ENCODE results near the gene CROCC.
"Not testable (repeated sequence)": the region's sequence is repeated elsewhere in the genome, so short reads cannot be mapped to it uniquely, and the experiment has no call there.

CROCC gene

GRCh38 chr1:16931206-16931934, 9.6 kb downstream of the CROCC start:
- H2AFZ ChIP-seq (ENCODE audit: insufficient read depth, low read length, poor library complexity); DNase-seq; H3K18ac ChIP-seq (ENCODE audit: low read length); H3K4me1 ChIP-seq (ENCODE audit: control insufficient read depth in 1 of 2, insufficient read depth in 2 of 2, low read length in 2 of 2); H3K23ac ChIP-seq (ENCODE audit: low read length); H3K79me1 ChIP-seq (ENCODE audit: low read length); H2BK120ac ChIP-seq (ENCODE audit: insufficient read depth, low read length, poor library complexity); H3K9me3 ChIP-seq (ENCODE audit: insufficient read depth, low read depth, low read length); H3K4me3 ChIP-seq (ENCODE audit: low read depth, low read length); H3K4ac ChIP-seq (ENCODE audit: low read depth, low read length); H4K91ac ChIP-seq (ENCODE audit: low read depth, low read length); H2BK5ac ChIP-seq (ENCODE audit: low read depth, low read length, poor library complexity); H3K9ac ChIP-seq (ENCODE audit: low read length); H3K79me2 ChIP-seq (ENCODE audit: control insufficient read depth, insufficient read depth, low read length, poor library complexity); H3K27ac ChIP-seq (ENCODE audit: low read depth, low read length); H2AK5ac ChIP-seq (ENCODE audit: low read length); H4K12ac ChIP-seq (ENCODE audit: low read depth, low read length); H3K27me3 ChIP-seq (ENCODE audit: insufficient read depth, low read length); H3K4me2 ChIP-seq (ENCODE audit: low read length); H2BK12ac ChIP-seq (ENCODE audit: low read length); H3K36me3 ChIP-seq (ENCODE audit: control insufficient read depth in 1 of 2, insufficient read depth in 2 of 2, low read length in 2 of 2); H4K8ac ChIP-seq (ENCODE audit: low read depth, low read length); H3K14ac ChIP-seq (ENCODE audit: low read length): not testable (repeated sequence)
- no CpG with 5 or more reads among the region's 18 CpGs for WGBS (ENCODE audit: extremely low coverage, insufficient coverage, insufficient read length)

- H3K9me3 ChIP-seq (ENCODE audit: insufficient read depth, low read depth, low read length); H3K18ac ChIP-seq (ENCODE audit: low read length); H3K4me1 ChIP-seq (ENCODE audit: control insufficient read depth in 1 of 2, insufficient read depth in 2 of 2, low read length in 2 of 2); H3K4me3 ChIP-seq (ENCODE audit: low read depth, low read length); H3K27me3 ChIP-seq (ENCODE audit: insufficient read depth, low read length); H2AK5ac ChIP-seq (ENCODE audit: low read length); H4K12ac ChIP-seq (ENCODE audit: low read depth, low read length); H3K9ac ChIP-seq (ENCODE audit: low read length); H2BK12ac ChIP-seq (ENCODE audit: low read length); H3K79me1 ChIP-seq (ENCODE audit: low read length); H3K4me2 ChIP-seq (ENCODE audit: low read length); H4K8ac ChIP-seq (ENCODE audit: low read depth, low read length); H3K79me2 ChIP-seq (ENCODE audit: control insufficient read depth, insufficient read depth, low read length, poor library complexity); H4K91ac ChIP-seq (ENCODE audit: low read depth, low read length); H3K23ac ChIP-seq (ENCODE audit: low read length); H3K4ac ChIP-seq (ENCODE audit: low read depth, low read length); H2BK120ac ChIP-seq (ENCODE audit: insufficient read depth, low read length, poor library complexity); H3K27ac ChIP-seq (ENCODE audit: low read depth, low read length); H3K14ac ChIP-seq (ENCODE audit: low read length); DNase-seq; H2AFZ ChIP-seq (ENCODE audit: insufficient read depth, low read length, poor library complexity); H2BK5ac ChIP-seq (ENCODE audit: low read depth, low read length, poor library complexity); H3K36me3 ChIP-seq (ENCODE audit: control insufficient read depth in 1 of 2, insufficient read depth in 2 of 2, low read length in 2 of 2): not testable (repeated sequence)
Measured at GRCh38 chr1:16933945-16934344, 12.2 kb downstream of the CROCC start.

GRCh38 chr1:16936580-16936979, 14.8 kb downstream of the CROCC start:
- not testable (repeated sequence) for H2BK5ac ChIP-seq (ENCODE audit: low read depth, low read length, poor library complexity); DNase-seq; H3K4me1 ChIP-seq (ENCODE audit: control insufficient read depth in 1 of 2, insufficient read depth in 2 of 2, low read length in 2 of 2); H3K9ac ChIP-seq (ENCODE audit: low read length); H3K4ac ChIP-seq (ENCODE audit: low read depth, low read length); H3K18ac ChIP-seq (ENCODE audit: low read length); H3K4me2 ChIP-seq (ENCODE audit: low read length); H3K27me3 ChIP-seq (ENCODE audit: insufficient read depth, low read length); H2BK12ac ChIP-seq (ENCODE audit: low read length); H2AK5ac ChIP-seq (ENCODE audit: low read length); H3K27ac ChIP-seq (ENCODE audit: low read depth, low read length); H3K9me3 ChIP-seq (ENCODE audit: insufficient read depth, low read depth, low read length); H3K36me3 ChIP-seq (ENCODE audit: control insufficient read depth in 1 of 2, insufficient read depth in 2 of 2, low read length in 2 of 2); H3K4me3 ChIP-seq (ENCODE audit: low read depth, low read length); H2BK120ac ChIP-seq (ENCODE audit: insufficient read depth, low read length, poor library complexity); H3K79me1 ChIP-seq (ENCODE audit: low read length); H4K12ac ChIP-seq (ENCODE audit: low read depth, low read length); H4K91ac ChIP-seq (ENCODE audit: low read depth, low read length); H3K79me2 ChIP-seq (ENCODE audit: control insufficient read depth, insufficient read depth, low read length, poor library complexity); H4K8ac ChIP-seq (ENCODE audit: low read depth, low read length); H3K14ac ChIP-seq (ENCODE audit: low read length); H2AFZ ChIP-seq (ENCODE audit: insufficient read depth, low read length, poor library complexity); H3K23ac ChIP-seq (ENCODE audit: low read length)
- WGBS (ENCODE audit: extremely low coverage, insufficient coverage, insufficient read length), result no CpG with 5 or more reads among the region's 16 CpGs

- DNase-seq, result no peak
- H3K18ac ChIP-seq (ENCODE audit: low read length), result peak overlapping the region; percentile 54
- H2AK5ac ChIP-seq (ENCODE audit: low read length), result no peak overlapping the region
- H3K79me2 ChIP-seq (ENCODE audit: control insufficient read depth, insufficient read depth, low read length, poor library complexity), result no peaks in the 10 kb centered on the region
- peak overlapping the region; percentile 51 for H4K12ac ChIP-seq (ENCODE audit: low read depth, low read length)
- no peak overlapping the region for H3K23ac ChIP-seq (ENCODE audit: low read length)
- no peak overlapping the region for H3K27ac ChIP-seq (ENCODE audit: low read depth, low read length)
- H3K4me3 ChIP-seq (ENCODE audit: low read depth, low read length), result no peak overlapping the region
- no peak overlapping the region for H4K91ac ChIP-seq (ENCODE audit: low read depth, low read length)
- H2AFZ ChIP-seq (ENCODE audit: insufficient read depth, low read length, poor library complexity), result no peak overlapping the region
- no peak overlapping the region for H2BK120ac ChIP-seq (ENCODE audit: insufficient read depth, low read length, poor library complexity)
- no peak overlapping the region for H3K9ac ChIP-seq (ENCODE audit: low read length)
- H3K9me3 ChIP-seq (ENCODE audit: insufficient read depth, low read depth, low read length), result no peaks in the 10 kb centered on the region
- H3K4me1 ChIP-seq (ENCODE audit: control insufficient read depth in 1 of 2, insufficient read depth in 2 of 2, low read length in 2 of 2), result peaks cover 0 to 2% of the 10 kb centered on the region in 2 experiments
- no peaks in the 10 kb centered on the region for H3K79me1 ChIP-seq (ENCODE audit: low read length)
- H3K4ac ChIP-seq (ENCODE audit: low read depth, low read length), result no peak overlapping the region
- no peak overlapping the region for H2BK5ac ChIP-seq (ENCODE audit: low read depth, low read length, poor library complexity)
- H4K8ac ChIP-seq (ENCODE audit: low read depth, low read length), result no peak overlapping the region
- H3K27me3 ChIP-seq (ENCODE audit: insufficient read depth, low read length), result no peaks in the 10 kb centered on the region
- peaks cover 4 to 5% of the 10 kb centered on the region in 2 experiments for H3K36me3 ChIP-seq (ENCODE audit: control insufficient read depth in 1 of 2, insufficient read depth in 2 of 2, low read length in 2 of 2)
- WGBS (ENCODE audit: extremely low coverage, insufficient coverage, insufficient read length), result no CpG with 5 or more reads among the region's 51 CpGs
- no peak overlapping the region for H3K14ac ChIP-seq (ENCODE audit: low read length)
- H3K4me2 ChIP-seq (ENCODE audit: low read length), result peak overlapping the region; percentile 9
- no peak overlapping the region for H2BK12ac ChIP-seq (ENCODE audit: low read length)
Measured at GRCh38 chr1:16938351-16939321, 16.9 kb downstream of the CROCC start.

Measured in trophoblast cell (in vitro differentiated cells and primary cell).